KOPT-K1 (cell line): ENCODE measurements around the gene OPN1MW2.
"Not testable (repeated sequence)": the region's sequence is repeated elsewhere in the genome, so short reads cannot be mapped to it uniquely, and the experiment has no call there.

Experiments used
- H3K27ac ChIP-seq: fragments of 200-600 bp; sonication (generic); 2 replicates; pipeline ENCODE4 v1.5.1; 2016; ENCODE audit warnings: antibody characterized with exemption, mild to moderate bottlenecking, low read depth, low read length; ENCODE audit not compliant: poor library complexity, severe bottlenecking
- H3K36me3 ChIP-seq: fragments of 200-600 bp; sonication (generic); 2 replicates; pipeline ENCODE4 v1.5.1; 2017; ENCODE audit warnings: antibody characterized with exemption, mild to moderate bottlenecking, low read length, moderate library complexity; ENCODE audit not compliant: insufficient read depth
- H3K9me3 ChIP-seq: fragments of 200-600 bp; sonication (generic); 2 replicates; pipeline ENCODE4 v1.5.1; 2017; ENCODE audit warnings: antibody characterized with exemption, low read length, mild to moderate bottlenecking; ENCODE audit not compliant: insufficient read depth, poor library complexity, severe bottlenecking

Gene OPN1MW2

DNA sequence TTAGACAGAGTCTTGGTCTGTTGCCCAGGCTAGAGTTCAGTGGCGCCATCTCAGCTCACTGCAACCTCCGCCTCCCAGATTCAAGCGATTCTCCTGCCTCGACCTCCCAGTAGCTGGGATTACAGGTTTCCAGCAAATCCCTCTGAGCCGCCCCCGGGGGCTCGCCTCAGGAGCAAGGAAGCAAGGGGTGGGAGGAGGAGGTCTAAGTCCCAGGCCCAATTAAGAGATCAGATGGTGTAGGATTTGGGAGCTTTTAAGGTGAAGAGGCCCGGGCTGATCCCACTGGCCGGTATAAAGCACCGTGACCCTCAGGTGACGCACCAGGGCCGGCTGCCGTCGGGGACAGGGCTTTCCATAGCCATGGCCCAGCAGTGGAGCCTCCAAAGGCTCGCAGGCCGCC is at the start of gene OPN1MW2:
Gene OPN1MW2 (plus strand): TSS at position 301 of the 400 bp plus-strand sequence. CDS start 60 bp downstream, at position 361.
- H3K36me3 ChIP-seq, H3K27ac ChIP-seq, H3K9me3 ChIP-seq: not testable (repeated sequence)

DNA sequence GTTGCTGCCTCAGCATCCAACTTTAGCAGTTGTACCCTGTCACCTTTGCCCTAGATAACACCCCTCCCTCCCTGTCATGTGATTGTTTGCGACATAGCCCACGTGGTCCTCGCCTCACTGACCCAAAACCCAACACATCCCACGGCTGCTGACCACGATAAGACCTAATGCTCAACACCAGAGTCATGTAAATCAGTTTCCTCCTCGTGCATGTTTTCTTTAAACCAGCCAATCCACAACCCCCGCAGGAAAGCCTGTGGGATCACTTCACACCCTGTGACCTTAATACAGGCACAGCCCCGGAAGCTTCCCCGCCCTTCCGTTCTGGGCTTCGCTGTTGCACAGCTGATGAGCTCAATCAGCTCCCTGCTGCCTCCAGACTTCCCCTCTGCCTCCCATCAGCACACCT is 47.0 kb upstream of the OPN1MW2 start:
- H3K36me3 ChIP-seq, H3K9me3 ChIP-seq, H3K27ac ChIP-seq: not testable (repeated sequence)

DNA sequence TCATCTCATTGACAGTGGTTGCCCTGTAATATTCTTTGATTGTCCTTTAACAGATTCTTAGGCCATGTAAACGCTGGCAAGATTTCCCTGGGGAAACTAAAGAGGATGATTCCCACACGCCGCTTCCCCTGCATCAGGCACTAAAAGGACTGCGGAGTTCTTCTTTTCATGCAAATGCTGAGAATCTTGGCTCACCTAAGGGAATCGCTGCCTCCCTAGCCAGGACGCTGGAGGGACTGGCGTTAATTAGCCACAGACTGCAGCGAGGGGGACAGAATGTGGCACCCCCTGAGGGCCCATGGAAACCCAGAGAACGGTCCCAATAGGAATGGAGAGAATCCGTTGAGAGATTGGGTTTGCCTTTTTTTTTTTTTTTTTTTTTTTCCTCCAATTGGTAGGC is 45.2 kb upstream of the OPN1MW2 start:
- H3K27ac ChIP-seq, H3K36me3 ChIP-seq, H3K9me3 ChIP-seq: not testable (repeated sequence)

DNA sequence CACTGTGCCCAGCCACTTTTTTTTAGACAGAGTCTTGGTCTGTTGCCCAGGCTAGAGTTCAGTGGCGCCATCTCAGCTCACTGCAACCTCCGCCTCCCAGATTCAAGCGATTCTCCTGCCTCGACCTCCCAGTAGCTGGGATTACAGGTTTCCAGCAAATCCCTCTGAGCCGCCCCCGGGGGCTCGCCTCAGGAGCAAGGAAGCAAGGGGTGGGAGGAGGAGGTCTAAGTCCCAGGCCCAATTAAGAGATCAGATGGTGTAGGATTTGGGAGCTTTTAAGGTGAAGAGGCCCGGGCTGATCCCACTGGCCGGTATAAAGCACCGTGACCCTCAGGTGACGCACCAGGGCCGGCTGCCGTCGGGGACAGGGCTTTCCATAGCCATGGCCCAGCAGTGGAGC is 37.3 kb upstream of the OPN1MW2 start, which contains the start of gene OPN1MW:
Gene OPN1MW (plus strand): TSS at position 301 of the 400 bp plus-strand sequence. CDS start 82 bp downstream, at position 383.
- H3K27ac ChIP-seq, H3K36me3 ChIP-seq: not testable (repeated sequence)

GRCh38 chrX:154183794-154184193 is 35.8 kb upstream of the OPN1MW2 start:
- not testable (repeated sequence) for H3K36me3 ChIP-seq, H3K9me3 ChIP-seq

More for the DNA sequence above, 37.3 kb upstream of the OPN1MW2 start, which contains the start of gene OPN1MW:
- not testable (repeated sequence) for H3K9me3 ChIP-seq

DNA sequence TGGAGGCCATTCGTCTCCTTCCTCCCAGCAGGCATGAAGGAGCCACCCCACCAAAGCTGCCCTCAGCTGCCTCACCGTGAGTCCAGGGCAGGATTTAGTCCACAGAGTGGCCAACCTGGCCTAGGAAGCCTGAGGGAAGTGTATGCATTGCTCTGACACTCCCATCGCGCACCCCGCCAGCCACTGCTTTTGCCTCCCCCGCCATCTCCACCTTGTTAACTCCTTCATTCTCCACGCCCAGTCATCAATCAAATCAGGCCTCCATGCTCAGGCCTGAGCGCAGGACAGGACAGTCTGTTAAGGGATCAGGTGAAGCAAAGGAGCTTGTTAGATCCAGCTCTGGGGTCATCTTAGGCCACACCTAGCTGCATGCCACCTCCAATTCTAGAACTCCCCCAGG is 26.7 kb upstream of the OPN1MW2 start:
- not testable (repeated sequence) for H3K36me3 ChIP-seq, H3K9me3 ChIP-seq, H3K27ac ChIP-seq

More at GRCh38 chrX:154183794-154184193, 35.8 kb upstream of the OPN1MW2 start:
- not testable (repeated sequence) for H3K27ac ChIP-seq

- H3K27ac ChIP-seq, H3K36me3 ChIP-seq, H3K9me3 ChIP-seq: not testable (repeated sequence)
Measured at GRCh38 chrX:154194316-154194715, 25.2 kb upstream of the OPN1MW2 start.

DNA sequence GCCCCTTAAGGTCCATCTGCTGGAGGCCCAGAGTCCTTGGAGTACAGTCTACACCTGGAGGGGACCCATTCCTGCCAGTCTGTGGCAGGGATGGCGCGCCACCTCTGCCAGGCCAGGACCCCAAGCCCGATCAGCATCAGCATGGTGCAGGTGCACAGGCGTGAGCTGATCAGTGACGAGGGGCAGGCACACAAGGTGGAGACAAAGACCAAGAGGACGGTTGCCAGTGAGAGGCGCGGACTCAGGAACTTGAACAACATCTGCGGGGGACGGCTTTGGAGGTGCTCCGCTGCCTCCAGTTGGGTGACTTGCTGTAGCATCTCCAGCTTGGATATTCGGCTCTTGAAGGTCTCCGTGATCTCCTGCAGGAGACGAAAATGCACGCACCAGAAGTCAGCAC is 23.1 kb upstream of the OPN1MW2 start:
- H3K9me3 ChIP-seq, H3K27ac ChIP-seq, H3K36me3 ChIP-seq: not testable (repeated sequence)

DNA sequence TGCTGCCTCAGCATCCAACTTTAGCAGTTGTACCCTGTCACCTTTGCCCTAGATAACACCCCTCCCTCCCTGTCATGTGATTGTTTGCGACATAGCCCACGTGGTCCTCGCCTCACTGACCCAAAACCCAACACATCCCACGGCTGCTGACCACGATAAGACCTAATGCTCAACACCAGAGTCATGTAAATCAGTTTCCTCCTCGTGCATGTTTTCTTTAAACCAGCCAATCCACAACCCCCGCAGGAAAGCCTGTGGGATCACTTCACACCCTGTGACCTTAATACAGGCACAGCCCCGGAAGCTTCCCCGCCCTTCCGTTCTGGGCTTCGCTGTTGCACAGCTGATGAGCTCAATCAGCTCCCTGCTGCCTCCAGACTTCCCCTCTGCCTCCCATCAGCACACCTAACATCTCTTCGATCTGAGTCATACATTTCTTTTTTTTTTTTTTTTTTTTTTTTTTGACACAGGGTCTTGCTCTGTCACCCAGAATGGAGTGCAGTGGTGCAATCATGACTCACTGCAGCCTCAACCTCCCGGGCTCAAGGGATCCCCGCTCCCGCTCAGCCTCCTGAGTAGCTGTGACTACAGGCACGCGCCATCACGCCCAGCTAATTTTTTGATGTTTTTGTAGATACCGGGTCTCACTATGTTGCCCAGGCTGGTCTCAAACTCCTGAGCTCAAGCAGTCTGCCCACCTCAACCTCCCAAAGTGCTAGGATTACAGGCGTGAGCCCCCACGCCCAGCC is 9.7 kb upstream of the OPN1MW2 start:
- not testable (repeated sequence) for H3K9me3 ChIP-seq, H3K27ac ChIP-seq, H3K36me3 ChIP-seq

- not testable (repeated sequence) for H3K27ac ChIP-seq, H3K9me3 ChIP-seq, H3K36me3 ChIP-seq
Measured at GRCh38 chrX:154211057-154211456, 8.5 kb upstream of the OPN1MW2 start.

- H3K27ac ChIP-seq, H3K9me3 ChIP-seq, H3K36me3 ChIP-seq: not testable (repeated sequence)
Measured at GRCh38 chrX:154211499-154211898, 8.1 kb upstream of the OPN1MW2 start.

GRCh38 chrX:154225292-154225691 is 5.7 kb downstream of the OPN1MW2 start:
- not testable (repeated sequence) for H3K36me3 ChIP-seq, H3K27ac ChIP-seq, H3K9me3 ChIP-seq

GRCh38 chrX:154226706-154227105 is 7.2 kb downstream of the OPN1MW2 start:
- not testable (repeated sequence) for H3K36me3 ChIP-seq, H3K27ac ChIP-seq, H3K9me3 ChIP-seq

DNA sequence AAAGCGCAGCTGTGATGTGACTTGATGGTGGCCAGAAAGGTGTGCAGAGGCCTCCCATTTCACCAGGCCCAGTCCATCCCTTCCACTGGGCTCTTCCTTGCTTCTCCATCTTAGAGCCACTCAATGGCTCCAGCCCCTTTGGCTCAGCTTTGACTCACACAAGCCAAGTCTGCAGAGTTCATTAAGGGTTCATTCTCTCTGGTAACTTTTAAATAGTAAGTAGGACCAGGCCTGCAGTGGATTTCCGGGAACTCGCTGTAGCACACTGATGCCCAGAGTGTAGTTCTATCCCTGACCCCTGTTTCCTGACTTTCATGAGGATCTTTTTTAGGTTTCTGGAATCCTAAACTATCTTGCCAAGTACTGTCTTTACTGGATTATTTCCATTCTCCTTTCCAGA is 11.9 kb downstream of the OPN1MW2 start:
- not testable (repeated sequence) for H3K36me3 ChIP-seq, H3K9me3 ChIP-seq

DNA sequence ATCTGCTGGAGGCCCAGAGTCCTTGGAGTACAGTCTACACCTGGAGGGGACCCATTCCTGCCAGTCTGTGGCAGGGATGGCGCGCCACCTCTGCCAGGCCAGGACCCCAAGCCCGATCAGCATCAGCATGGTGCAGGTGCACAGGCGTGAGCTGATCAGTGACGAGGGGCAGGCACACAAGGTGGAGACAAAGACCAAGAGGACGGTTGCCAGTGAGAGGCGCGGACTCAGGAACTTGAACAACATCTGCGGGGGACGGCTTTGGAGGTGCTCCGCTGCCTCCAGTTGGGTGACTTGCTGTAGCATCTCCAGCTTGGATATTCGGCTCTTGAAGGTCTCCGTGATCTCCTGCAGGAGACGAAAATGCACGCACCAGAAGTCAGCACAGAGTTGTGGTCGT is 14.1 kb downstream of the OPN1MW2 start:
- not testable (repeated sequence) for H3K27ac ChIP-seq, H3K36me3 ChIP-seq, H3K9me3 ChIP-seq

More for the DNA sequence above, 11.9 kb downstream of the OPN1MW2 start:
- H3K27ac ChIP-seq: not testable (repeated sequence)

DNA sequence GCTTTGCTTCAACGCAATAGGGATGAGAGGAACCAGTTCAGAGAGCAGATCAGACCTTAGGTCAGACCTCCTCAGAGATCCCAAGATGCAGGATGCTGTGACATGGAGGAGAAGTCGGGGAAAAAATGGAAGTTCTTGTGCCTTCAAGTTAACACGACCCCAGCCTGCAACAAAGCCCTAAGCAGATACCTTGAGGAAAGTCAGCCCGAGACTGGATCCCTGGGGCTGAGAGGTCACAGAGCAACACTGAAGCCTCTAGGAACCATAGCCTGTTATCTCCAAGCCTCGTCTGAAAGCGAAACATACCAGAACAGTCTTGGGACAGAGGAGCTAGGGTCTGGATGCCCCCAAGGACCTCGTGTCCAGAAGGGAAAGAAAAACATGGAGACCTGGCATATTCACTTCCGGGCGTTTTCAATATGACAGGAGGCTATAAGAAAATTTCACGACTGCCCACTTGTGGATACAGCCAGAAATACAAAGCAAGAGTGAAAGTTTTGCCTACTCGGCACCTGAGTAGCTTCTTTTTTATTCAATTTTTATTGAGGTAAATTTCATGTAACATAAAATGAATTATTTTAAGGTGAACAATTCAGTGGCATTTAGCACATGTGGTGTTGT is 19.5 kb downstream of the OPN1MW2 start:
- not testable (repeated sequence) for H3K27ac ChIP-seq, H3K9me3 ChIP-seq, H3K36me3 ChIP-seq
